HG03439 (cell line): ENCODE results near the gene B4GALT1.

ENCODE experiments used
- ATAC-seq: cut with Tn5 transposase; IDR thresholded peaks from one replicate; pipeline ENCODE4 v1.9.1; 2021; ENCODE audit warnings: mild to moderate bottlenecking, moderate library complexity; ENCODE audit not compliant: unreplicated experiment

B4GALT1 gene

GRCh38 chr9:33167084-33167971, at the start of gene B4GALT1:
Gene B4GALT1 (minus strand): TSS chr9:33167336. CDS start chr9:33167169, 167 bp downstream.
- peak; percentile 55 for ATAC-seq

- no peak for ATAC-seq
Measured at GRCh38 chr9:33211695-33212393, 44.7 kb upstream of the B4GALT1 start.

- no peak for ATAC-seq
Measured at GRCh38 chr9:33210006-33210715, 43.0 kb upstream of the B4GALT1 start.

GRCh38 chr9:33209394-33209793, 42.3 kb upstream of the B4GALT1 start:
- no peak for ATAC-seq

GRCh38 chr9:33202552-33203201, 35.5 kb upstream of the B4GALT1 start:
- ATAC-seq = peak; percentile 95

GRCh38 chr9:33202018-33202417, 34.9 kb upstream of the B4GALT1 start:
- ATAC-seq = peak; percentile 65

GRCh38 chr9:33198165-33198564, 31.0 kb upstream of the B4GALT1 start:
- no peak for ATAC-seq

- no peak for ATAC-seq
Measured at GRCh38 chr9:33197279-33198152, 30.4 kb upstream of the B4GALT1 start.

GRCh38 chr9:33196736-33197135, 29.6 kb upstream of the B4GALT1 start:
- ATAC-seq = no peak

- no peak for ATAC-seq
Measured at GRCh38 chr9:33193818-33194217, 26.7 kb upstream of the B4GALT1 start.

GRCh38 chr9:33192493-33193255, 25.5 kb upstream of the B4GALT1 start:
- ATAC-seq = no peak

- no peak for ATAC-seq
Measured at GRCh38 chr9:33190021-33190705, 23.0 kb upstream of the B4GALT1 start.

GRCh38 chr9:33189331-33189791, 22.2 kb upstream of the B4GALT1 start:
- ATAC-seq = no peak

GRCh38 chr9:33188711-33189110, 21.6 kb upstream of the B4GALT1 start:
- no peak for ATAC-seq

GRCh38 chr9:33187519-33188218, 20.5 kb upstream of the B4GALT1 start:
- no peak for ATAC-seq

GRCh38 chr9:33186457-33187168, 19.5 kb upstream of the B4GALT1 start:
- ATAC-seq = no peak

GRCh38 chr9:33185858-33186257, 18.7 kb upstream of the B4GALT1 start:
- ATAC-seq = no peak
